ENCODE measurements around the gene TOE1.
"Not testable (repeated sequence)": the region's sequence is repeated elsewhere in the genome, so short reads cannot be mapped to it uniquely, and the experiment has no call there.

Gene TOE1

DNA sequence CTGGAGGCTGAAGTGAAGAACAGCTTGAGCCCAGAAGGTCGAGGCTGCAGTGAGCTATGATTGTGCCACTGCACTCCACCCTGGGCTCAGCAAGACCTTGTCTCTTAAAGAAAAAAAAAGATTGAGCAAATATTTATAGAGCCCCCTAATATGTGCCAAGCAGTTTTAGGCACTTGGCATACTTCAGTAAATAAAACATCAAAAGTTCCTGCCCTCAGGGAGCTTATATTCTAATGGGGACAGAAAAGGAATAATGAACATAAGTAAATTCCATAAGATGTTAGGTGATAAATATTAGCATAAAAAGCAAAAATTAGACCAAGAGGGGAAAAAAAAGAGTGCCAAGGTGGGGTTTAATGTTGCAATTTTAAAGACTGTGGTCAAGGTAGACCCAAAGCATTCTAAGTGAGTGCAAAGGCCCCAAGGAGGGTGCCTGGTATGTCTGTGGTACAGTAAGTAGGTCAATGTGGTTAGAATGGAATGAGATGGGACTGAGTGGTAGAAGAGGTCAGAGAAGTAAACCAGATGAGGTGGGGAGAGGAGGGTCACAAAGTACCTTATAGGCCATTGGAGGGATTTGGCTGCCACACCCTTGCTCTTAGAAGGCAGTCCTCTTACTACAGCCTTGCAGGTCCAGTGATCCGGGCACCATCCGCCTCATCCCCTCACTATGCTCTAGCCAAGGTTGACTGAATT is 2.2 kb upstream of the TOE1 start:
- peaks cover 6% of the 10 kb centered on the region for H3K36me3 Mint-ChIP-seq
- peak overlapping the region; percentile 100 for H3K4me3 Mint-ChIP-seq
- no peaks in the 10 kb centered on the region for H3K9me3 Mint-ChIP-seq
- peak overlapping the region; percentile 63 for H3K27ac Mint-ChIP-seq
- peaks cover 63% of the 10 kb centered on the region for H3K4me1 Mint-ChIP-seq
- H3K27me3 Mint-ChIP-seq = no peaks in the 10 kb centered on the region

DNA sequence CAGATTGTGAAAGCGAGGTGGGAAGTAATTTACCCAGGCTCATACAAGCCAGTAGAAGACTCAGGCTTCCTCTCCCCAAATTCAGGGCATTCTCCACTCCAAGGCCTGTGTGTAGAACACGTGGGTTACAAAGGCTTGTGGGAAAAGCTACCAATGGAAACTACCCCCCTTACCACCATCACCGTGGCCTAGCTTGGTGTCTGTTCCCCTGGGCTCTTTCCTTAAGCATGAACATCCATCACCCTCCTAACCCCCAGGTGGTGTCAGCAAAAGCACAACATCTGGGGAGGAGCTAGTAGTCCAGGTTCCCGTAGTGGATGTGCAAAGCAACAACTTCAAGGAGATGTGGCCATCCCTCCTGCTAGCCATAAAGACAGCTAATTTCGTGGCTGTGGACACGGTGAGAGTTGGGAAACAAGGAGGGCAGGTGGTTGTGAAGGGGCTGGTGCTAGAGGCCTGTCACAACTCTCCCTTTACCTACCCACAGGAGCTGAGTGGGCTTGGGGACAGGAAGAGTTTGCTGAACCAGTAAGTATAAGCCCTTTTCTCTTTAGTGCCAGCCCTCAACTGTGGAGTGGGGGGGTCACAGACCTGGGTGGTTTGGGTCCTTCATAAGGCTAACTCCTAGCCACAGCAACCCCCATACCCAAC is 971 bp downstream of the TOE1 start:
- Mint-ChIP-seq H3K4me1 (peaks cover 47% of the 10 kb centered on the region), H3K27ac (peak overlapping the region; percentile 100), H3K4me3 (peak overlapping the region; percentile 100), H3K36me3 (peaks cover 8% of the 10 kb centered on the region), H3K27me3 (no peaks in the 10 kb centered on the region), H3K9me3 (no peaks in the 10 kb centered on the region)

DNA sequence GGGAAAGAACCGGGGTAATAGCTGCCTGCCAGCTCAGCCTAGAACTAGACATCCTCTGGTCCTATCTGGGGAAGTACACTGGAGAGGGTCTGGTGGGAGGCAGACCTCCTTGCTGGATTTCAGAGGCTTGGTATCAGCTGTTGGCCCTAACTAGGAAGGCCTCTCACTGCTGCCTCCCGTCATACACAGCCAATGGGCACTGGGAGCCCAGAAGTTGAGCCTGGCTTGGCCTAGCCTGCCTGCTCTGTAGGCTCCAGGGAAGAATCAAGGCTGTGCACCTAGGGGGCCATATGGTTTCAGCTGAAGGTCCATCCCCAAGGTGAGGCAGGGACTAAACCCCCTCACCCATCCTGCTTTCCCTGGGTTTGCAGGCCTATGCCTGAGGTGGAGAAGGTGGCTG is 4.5 kb downstream of the TOE1 start:
- Mint-ChIP-seq H3K36me3 (peaks cover 6% of the 10 kb centered on the region), H3K9me3 (no peaks in the 10 kb centered on the region), H3K27me3 (no peaks in the 10 kb centered on the region), H3K4me3 (no peak overlapping the region), H3K4me1 (peaks cover 18% of the 10 kb centered on the region), H3K27ac (no peak overlapping the region)

DNA sequence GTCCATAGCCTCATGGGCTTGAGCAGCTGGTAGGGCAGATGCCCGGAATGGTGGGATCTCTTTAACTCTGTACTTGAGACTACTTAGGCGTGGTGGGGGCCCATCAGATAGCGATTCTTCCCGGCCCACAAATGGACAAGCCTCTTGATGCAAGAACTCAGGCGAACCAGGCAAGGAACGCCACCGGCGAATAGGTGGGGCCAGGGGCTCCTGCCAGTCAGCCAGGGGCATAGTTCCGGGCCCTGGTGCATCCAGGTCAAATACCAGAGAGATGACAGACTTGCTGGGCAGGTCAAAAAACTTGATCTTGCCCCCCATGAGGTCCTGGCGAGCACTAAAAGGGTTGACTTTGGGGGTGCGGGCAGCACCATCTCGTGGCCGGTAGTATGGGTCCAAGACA is 5.0 kb downstream of the TOE1 start:
- Mint-ChIP-seq H3K4me3 (no peak overlapping the region), H3K36me3 (peaks cover 4% of the 10 kb centered on the region), H3K27ac (no peak overlapping the region), H3K4me1 (peaks cover 14% of the 10 kb centered on the region), H3K27me3 (no peaks in the 10 kb centered on the region), H3K9me3 (no peaks in the 10 kb centered on the region)

DNA sequence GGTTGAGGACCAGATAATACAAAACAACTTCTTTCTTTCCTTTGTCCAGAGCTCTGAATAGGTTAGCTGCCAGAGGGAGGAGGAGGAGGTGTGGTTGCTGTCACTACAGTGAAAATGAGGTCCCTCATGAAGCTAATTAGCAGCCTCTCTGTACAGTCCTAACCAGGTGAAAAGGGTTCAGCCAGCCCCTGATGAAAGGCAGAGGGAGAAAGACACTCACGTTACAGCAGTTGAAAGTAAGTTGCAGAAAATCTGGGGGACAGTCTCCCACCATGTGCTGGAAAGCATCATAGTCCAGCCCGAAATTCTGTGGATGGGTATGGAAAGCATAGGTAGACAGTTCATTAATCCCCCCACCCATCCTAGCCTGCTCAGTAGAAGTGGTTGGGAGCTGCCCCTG is 6.5 kb downstream of the TOE1 start:
- H3K4me3 Mint-ChIP-seq = no peak overlapping the region
- no peak overlapping the region for H3K27ac Mint-ChIP-seq
- peaks cover 6% of the 10 kb centered on the region for H3K4me1 Mint-ChIP-seq
- H3K27me3 Mint-ChIP-seq = no peaks in the 10 kb centered on the region
- peaks cover 2% of the 10 kb centered on the region for H3K36me3 Mint-ChIP-seq
- H3K9me3 Mint-ChIP-seq = no peaks in the 10 kb centered on the region

DNA sequence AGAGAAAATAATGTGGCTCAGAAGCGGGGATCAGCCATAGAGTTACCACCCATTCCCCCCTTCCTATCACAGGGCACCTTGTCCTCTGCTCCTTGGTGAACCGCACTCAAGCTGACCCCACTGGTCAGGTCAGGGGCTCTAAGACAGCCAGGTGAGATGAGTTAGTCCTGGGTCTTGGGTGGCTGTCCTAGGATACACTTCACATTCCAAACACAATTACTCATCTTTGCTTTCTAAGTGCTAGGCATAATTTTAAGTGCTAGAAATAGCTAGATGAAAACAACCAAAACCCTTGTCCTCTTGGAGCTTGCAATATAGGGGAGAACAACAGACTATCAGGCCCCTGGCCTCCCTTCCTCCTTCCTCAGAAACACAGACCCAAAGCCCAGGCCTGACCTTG is 8.1 kb downstream of the TOE1 start:
- Mint-ChIP-seq H3K36me3 (peaks cover 2% of the 10 kb centered on the region), H3K9me3 (no peaks in the 10 kb centered on the region), H3K4me3 (no peak overlapping the region), H3K27me3 (no peaks in the 10 kb centered on the region), H3K4me1 (no peaks in the 10 kb centered on the region), H3K27ac (no peak overlapping the region)

DNA sequence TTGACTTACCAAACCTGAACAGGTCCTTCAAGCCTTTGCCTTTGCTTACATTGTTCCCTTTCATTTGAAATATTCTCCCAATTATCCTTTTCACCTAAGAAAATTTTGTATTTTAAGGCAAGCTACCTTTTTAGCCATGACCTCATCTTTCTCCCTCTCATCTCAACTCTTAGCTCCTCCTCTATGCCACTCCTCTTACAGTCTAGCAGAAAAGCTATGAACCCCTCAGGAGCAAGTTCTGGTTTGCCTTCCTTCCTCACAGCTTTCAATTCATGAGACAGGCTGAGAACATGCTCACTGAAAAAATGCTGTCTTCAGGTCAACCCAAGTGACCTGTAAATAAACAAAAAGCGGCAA is 8.6 kb downstream of the TOE1 start:
- no peak overlapping the region for H3K27ac Mint-ChIP-seq
- peaks cover 2% of the 10 kb centered on the region for H3K36me3 Mint-ChIP-seq
- no peaks in the 10 kb centered on the region for H3K9me3 Mint-ChIP-seq
- no peak overlapping the region for H3K4me3 Mint-ChIP-seq
- no peaks in the 10 kb centered on the region for H3K4me1 Mint-ChIP-seq
- H3K27me3 Mint-ChIP-seq = no peaks in the 10 kb centered on the region

DNA sequence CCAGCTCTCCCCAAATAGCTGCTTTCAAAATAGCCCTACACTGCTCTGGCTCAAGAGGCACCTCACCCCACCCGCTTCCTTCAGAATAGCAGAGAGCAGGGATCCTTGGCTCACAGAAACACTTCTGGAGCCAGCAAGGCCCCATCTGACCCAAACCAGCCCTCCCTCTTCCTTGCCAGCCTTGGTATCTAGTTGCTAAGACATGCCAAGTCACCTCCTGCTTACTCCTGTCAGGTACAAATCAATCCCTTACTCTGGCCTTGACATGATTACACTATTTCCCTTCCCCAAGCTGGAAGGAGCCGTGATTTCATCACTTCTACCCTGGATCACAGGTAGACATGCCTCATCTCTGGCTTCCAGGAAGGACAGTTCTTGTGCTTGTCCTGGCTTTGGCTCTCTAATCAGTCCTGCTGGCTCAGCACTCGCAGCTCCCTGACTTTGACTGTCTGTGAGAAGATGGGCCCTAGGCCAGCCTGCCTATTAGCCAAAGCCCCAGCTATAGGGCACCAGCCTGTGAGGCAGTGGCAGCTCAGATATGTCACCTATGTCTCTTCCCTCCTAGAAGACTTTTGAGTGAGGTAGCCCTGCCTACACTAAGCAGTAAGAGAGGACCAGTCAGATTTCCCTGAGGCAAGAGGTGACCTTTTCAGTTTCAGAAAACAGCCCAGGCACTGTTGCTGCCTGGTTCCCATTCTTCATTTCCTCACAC is 9.2 kb downstream of the TOE1 start:
- no peaks in the 10 kb centered on the region for H3K9me3 Mint-ChIP-seq
- H3K36me3 Mint-ChIP-seq = peaks cover 2% of the 10 kb centered on the region
- no peaks in the 10 kb centered on the region for H3K27me3 Mint-ChIP-seq
- H3K4me1 Mint-ChIP-seq = no peaks in the 10 kb centered on the region
- H3K27ac Mint-ChIP-seq = peak overlapping the region; percentile 53
- no peak overlapping the region for H3K4me3 Mint-ChIP-seq

DNA sequence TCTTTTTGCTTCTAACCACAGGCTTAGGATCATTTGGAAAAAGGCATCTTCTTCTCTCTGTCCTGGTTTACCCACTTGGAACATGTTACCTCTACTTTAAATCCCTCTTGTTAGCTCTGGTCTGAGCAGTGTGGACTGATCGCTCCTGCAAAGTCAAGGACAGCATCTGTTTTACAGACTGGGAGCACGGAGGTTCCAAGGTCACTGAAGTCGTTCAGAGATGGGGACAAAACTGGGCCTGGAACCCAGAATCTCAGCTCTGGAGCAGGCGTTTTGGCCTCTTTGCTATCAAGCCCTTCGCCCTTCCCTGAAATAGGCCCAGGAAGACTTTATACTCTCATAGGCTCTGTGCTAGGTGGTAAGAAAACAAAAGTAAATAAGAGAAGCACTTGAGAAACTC is 11.5 kb downstream of the TOE1 start:
- Mint-ChIP-seq H3K36me3 (peaks cover 4% of the 10 kb centered on the region), H3K9me3 (no peaks in the 10 kb centered on the region), H3K27me3 (no peaks in the 10 kb centered on the region), H3K4me1 (no peaks in the 10 kb centered on the region), H3K4me3 (no peak overlapping the region), H3K27ac (no peak overlapping the region)

DNA sequence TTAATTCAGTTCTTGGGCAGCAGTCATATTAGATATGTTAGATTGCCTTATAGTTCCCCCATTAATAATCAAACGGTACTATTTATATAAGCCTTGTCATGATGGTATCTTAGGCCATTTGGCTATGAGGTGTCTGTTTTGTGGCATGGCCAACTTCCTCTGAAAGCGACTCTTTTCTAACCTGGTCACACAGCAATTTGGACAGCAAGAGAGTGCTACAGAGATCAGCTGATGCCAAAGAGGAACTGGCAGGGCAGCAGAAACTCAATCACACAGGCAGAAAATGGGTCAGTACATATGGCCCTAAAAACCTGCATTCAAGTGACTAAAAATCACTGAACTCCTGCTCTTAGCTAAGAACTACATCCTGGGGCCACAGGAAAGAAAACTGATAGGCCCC is 13.7 kb downstream of the TOE1 start:
- H3K36me3 Mint-ChIP-seq = peaks cover 4% of the 10 kb centered on the region
- no peaks in the 10 kb centered on the region for H3K27me3 Mint-ChIP-seq
- H3K4me3 Mint-ChIP-seq = no peak overlapping the region
- H3K27ac Mint-ChIP-seq = no peak overlapping the region
- no peaks in the 10 kb centered on the region for H3K9me3 Mint-ChIP-seq
- no peaks in the 10 kb centered on the region for H3K4me1 Mint-ChIP-seq

DNA sequence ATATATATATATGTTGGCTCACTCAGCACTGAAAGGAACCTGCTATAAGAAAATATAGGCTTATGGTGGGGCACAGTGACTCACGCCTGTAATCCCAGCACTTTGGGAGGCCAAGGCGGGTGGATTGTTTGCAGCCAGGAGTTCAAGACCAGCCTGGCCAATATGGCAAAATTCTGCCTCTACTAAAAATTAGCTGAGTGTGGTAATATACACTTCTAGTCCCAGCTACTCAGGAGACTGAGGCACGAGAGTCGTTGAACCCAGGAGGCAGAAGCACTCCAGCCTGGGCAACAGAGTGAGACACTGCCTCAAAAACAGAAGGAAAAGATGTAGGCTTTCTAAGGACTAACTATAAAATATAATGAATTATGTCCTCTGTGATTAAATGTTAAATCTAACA is 14.9 kb downstream of the TOE1 start:
- Mint-ChIP-seq H3K36me3 (peaks cover 4% of the 10 kb centered on the region), H3K9me3 (no peaks in the 10 kb centered on the region), H3K27me3 (no peaks in the 10 kb centered on the region), H3K4me1 (peaks cover 1% of the 10 kb centered on the region), H3K4me3 (no peak overlapping the region), H3K27ac (no peak overlapping the region)

DNA sequence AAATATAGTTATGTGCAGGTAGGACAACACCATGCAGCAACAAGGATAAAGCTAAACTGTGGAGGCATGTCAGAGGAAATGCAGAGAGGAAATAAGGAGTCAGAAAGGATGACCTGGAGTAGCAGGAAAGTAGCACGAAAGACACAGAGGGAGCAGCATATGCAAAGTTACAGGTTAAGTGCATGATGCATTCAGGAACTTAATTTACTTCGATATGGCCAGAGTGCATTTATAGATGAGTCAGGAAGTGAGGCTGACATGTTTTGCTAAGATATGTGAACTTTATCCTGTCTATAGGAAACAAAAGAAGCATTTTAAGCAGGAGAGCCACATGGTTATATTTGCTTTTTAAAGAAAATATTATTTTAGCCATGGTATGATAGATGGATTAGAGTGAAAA is 15.7 kb downstream of the TOE1 start:
- Mint-ChIP-seq H3K36me3 (peaks cover 4% of the 10 kb centered on the region), H3K27me3 (no peaks in the 10 kb centered on the region), H3K27ac (no peak overlapping the region), H3K4me1 (peaks cover 5% of the 10 kb centered on the region), H3K9me3 (no peaks in the 10 kb centered on the region), H3K4me3 (no peak overlapping the region)

DNA sequence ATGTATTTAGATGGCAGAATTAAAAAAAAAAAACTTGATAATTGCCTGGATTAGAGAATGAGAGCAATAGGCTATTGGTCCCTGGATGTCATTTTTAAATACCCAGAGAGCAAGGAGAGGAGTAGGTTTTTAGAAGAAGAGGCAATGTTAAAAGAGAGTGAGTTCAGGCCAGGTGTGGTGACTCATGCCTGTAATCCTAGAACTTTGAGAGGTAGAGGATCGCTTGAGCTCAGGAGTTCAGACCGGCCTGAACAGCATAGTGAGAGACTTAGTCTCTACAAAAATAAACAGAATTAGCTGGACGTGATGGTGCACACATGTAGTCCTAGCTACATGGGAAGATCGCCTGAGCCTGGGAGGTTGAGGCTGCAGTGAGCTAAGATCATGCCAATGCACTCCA is 16.2 kb downstream of the TOE1 start:
- Mint-ChIP-seq H3K36me3 (peaks cover 4% of the 10 kb centered on the region), H3K27ac (no peak overlapping the region), H3K4me1 (peaks cover 5% of the 10 kb centered on the region), H3K9me3 (no peaks in the 10 kb centered on the region), H3K4me3 (no peak overlapping the region), H3K27me3 (no peaks in the 10 kb centered on the region)

DNA sequence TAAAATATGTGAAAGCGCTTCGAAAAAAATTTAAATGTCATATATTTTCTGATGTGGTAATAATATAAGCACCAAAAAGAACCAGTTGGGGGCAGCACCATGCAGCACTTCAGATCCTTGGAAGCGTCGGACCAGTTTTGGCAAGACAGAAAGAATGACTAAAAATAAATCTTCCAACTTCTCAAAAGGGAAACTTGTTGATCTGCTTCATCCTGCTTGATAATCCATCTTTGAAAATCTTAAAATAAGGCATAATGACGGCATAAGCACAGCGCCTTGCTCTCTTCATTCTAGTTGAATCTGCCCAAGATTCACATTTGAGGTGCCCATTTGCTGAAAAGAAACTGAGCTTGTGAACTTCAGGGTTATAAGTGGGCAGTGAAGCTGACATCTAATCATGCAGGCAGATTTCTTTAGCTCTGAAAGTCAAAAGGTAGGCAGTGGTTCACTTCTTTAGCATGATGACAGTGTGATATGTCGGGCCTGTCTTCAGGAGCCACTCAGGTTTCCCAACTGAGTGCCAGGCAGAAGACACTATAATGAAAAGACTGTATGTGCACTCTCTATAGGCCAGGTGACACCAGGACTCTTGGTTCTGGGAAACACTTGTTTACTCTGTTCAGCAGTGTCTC is 20.0 kb downstream of the TOE1 start:
- peaks cover 4% of the 10 kb centered on the region for H3K36me3 Mint-ChIP-seq
- H3K9me3 Mint-ChIP-seq = no peaks in the 10 kb centered on the region
- H3K4me3 Mint-ChIP-seq = no peak overlapping the region
- no peaks in the 10 kb centered on the region for H3K27me3 Mint-ChIP-seq
- no peak overlapping the region for H3K27ac Mint-ChIP-seq
- H3K4me1 Mint-ChIP-seq = peaks cover 5% of the 10 kb centered on the region

DNA sequence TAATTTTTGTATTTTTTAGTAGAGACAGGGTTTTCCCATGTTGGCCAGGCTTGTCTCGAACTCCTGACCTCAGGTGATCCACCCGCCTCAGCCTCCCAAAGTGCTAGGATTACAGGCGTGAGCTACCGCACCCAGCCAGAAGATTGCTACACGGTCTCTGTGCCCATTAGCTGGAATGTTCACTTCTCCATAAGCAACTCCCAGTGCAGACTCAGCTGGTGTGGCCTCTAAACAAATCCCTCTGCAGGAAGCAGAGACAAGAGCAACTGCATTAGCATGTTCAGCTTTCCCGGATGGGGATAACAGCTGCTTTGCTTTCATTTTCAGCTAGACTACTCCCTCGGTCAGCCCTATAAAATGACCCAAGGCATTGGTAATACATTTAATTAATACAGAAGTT is 21.0 kb downstream of the TOE1 start:
- H3K27ac Mint-ChIP-seq, H3K36me3 Mint-ChIP-seq, H3K4me1 Mint-ChIP-seq, H3K27me3 Mint-ChIP-seq, H3K9me3 Mint-ChIP-seq, H3K4me3 Mint-ChIP-seq: not testable (repeated sequence)

DNA sequence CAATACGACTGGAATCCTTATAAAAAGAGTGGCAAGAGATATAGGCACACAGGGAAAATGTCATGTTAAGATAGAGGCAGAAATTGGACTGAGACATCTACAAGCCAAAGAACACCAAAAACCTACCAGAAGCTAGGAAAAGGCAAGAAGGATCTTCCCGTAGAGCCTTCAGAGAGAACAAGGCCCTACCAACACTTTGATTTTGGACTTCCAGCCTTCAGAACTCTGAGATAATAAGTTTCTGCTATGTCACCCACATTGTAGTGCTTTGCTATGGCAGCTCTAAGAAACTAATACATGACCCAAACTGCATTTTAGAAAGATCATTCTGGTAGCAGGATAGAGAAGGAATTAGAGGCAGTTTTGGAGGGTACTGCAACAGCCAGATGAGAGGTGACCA is 24.3 kb downstream of the TOE1 start:
- Mint-ChIP-seq H3K4me1 (peaks cover 5% of the 10 kb centered on the region), H3K27me3 (no peaks in the 10 kb centered on the region), H3K9me3 (no peaks in the 10 kb centered on the region), H3K4me3 (no peak overlapping the region), H3K36me3 (no peaks in the 10 kb centered on the region), H3K27ac (no peak overlapping the region)

All from activated naive CD4-positive, alpha-beta T cell treated with anti-CD3 and anti-CD28 coated beads, Interleukin-2, amount 50 U/mL, for 24 hours (primary cell).